Omental fat pad (tissue), 4 donors: Measurements from ENCODE around the gene KLF2. TPM values are rescaled to one million over a fixed set of nuclear protein-coding genes. Genes with fewer than 3 reads are reported as not detected.
A peak's percentile ranks its signal among the peaks of the same experiment; 100 is the strongest.
"Not testable (repeated sequence)": the region's sequence is repeated elsewhere in the genome, so short reads cannot be mapped to it uniquely, and the experiment has no call there.

ENCODE experiments used
- ATAC-seq: fragments of 150-250 bp; one replicate; pipeline ENCODE4 v1.9.1; 2016; ENCODE audit warnings: mild to moderate bottlenecking, moderate library complexity; ENCODE audit not compliant: low FRiP score
- DNase-seq: peaks from one replicate; pipeline ENCODE4 v3.0.0-alpha.2; 2019; ENCODE audit warnings: low spot score
- total RNA-seq, 4 donors: library from RNA; depleted of rRNA; stranded (reverse); fragments of >200 nt; gene quantifications; one replicate each; pipeline ENCODE4 v1.1.0, GENCODE V29; 2016
- TF ChIP-seq, protein P1 (sequence below), 3 donors: fragments of 450-650 bp; IDR thresholded peaks; one replicate each; pipeline ENCODE4 v1.5.1; 2016 to 2017; ENCODE audit warnings: antibody characterized with exemption in 3 of 3, mild to moderate bottlenecking in 3 of 3, moderate library complexity in 2 of 3

KLF2 gene
- total RNA-seq = 100 to 1,000 TPM in 2 of 4 donors, 10 to 100 TPM in 2; 61.1 to 160 (median 85.9) TPM

DNA sequence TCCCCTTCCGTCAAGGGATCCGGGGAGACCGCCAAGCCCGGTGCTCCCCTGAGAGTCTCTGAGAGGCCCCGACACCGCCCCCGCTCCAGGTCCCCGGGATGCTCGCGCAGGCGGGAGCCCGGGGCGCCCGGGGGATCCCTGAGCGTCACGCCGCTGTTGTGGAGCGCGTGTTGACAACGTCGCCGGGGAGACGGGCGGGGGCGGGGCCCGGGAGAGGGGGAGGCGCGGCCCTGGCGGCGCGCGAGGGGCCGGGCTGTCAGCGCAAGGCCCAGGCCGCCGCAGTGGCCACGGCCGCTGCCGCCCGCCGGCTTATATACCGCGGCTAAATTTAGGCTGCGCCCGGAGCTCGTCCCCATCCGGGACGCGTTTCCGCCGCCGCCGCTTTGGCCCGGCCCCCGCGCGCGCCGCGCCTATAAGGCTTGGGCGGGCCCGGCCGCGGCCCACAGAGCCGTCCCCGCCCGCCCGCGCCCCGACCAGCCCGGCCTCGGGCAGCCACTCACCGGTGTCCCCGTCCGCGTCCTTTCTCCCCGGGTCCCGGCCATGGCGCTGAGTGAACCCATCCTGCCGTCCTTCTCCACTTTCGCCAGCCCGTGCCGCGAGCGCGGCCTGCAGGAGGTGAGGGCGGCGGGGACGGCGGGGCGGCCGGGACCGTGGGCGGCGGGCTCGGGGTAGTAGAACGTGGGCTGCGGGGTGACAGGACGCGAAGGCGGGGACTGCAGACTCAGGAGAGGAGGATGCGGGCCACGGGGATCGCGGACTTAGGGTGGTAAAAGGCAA, at the start of gene KLF2:
Gene KLF2, plus strand, starts transcription at position 443 of the 777 bp plus-strand sequence. Its CDS starts 98 bp downstream, at position 541.
- DNase-seq (peak; percentile 81), ATAC-seq (peak; percentile 78)
- TF ChIP-seq, protein P1, sequence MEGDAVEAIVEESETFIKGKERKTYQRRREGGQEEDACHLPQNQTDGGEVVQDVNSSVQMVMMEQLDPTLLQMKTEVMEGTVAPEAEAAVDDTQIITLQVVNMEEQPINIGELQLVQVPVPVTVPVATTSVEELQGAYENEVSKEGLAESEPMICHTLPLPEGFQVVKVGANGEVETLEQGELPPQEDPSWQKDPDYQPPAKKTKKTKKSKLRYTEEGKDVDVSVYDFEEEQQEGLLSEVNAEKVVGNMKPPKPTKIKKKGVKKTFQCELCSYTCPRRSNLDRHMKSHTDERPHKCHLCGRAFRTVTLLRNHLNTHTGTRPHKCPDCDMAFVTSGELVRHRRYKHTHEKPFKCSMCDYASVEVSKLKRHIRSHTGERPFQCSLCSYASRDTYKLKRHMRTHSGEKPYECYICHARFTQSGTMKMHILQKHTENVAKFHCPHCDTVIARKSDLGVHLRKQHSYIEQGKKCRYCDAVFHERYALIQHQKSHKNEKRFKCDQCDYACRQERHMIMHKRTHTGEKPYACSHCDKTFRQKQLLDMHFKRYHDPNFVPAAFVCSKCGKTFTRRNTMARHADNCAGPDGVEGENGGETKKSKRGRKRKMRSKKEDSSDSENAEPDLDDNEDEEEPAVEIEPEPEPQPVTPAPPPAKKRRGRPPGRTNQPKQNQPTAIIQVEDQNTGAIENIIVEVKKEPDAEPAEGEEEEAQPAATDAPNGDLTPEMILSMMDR (IDR thresholded peaks at IDR 0.05) = no peak

DNA sequence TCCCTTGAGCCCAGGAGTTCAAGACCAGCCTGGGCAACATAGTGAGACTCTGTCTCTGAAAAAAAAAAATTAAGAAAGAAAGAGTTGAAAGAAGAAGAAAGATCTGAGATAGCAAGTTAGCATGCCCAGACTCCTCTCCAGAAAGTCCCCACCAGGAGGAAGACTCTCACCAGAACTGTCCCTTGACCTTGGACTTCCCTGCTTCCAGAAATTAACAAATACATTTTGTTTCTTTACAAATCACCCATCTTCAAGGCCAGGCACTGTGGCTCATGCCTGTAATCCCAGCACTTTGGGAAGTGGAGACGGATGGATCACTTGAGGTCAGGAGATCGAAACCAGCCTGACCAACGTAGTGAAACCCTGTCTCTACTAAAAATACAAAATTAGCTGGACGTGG, 44.3 kb upstream of the KLF2 start:
- no peak for ATAC-seq
- DNase-seq = no peak
- TF ChIP-seq, protein P1 (IDR thresholded peaks at IDR 0.05) = no peak

DNA sequence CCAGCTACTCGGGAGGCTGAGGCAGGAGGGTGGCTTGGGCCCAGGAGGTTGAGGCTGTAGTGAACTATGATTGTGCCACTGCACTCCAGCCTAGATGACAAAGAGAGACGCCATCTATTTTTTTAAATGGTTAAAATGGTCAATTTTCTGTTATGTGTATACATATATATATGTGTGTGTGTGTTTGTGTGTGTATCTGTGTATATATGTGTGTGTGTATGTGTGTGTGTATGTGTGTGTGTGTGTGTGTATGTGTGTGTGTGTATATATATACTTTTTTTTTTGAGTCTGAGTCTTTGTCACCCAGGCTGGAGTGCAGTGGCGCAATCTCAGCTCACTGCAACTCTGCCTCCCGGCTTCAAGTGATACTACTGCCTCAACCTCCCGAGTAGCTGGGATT, 42.9 kb upstream of the KLF2 start:
- ATAC-seq (no peak), DNase-seq (no peak)
- TF ChIP-seq, protein P1 (IDR thresholded peaks at IDR 0.05) = no peak

DNA sequence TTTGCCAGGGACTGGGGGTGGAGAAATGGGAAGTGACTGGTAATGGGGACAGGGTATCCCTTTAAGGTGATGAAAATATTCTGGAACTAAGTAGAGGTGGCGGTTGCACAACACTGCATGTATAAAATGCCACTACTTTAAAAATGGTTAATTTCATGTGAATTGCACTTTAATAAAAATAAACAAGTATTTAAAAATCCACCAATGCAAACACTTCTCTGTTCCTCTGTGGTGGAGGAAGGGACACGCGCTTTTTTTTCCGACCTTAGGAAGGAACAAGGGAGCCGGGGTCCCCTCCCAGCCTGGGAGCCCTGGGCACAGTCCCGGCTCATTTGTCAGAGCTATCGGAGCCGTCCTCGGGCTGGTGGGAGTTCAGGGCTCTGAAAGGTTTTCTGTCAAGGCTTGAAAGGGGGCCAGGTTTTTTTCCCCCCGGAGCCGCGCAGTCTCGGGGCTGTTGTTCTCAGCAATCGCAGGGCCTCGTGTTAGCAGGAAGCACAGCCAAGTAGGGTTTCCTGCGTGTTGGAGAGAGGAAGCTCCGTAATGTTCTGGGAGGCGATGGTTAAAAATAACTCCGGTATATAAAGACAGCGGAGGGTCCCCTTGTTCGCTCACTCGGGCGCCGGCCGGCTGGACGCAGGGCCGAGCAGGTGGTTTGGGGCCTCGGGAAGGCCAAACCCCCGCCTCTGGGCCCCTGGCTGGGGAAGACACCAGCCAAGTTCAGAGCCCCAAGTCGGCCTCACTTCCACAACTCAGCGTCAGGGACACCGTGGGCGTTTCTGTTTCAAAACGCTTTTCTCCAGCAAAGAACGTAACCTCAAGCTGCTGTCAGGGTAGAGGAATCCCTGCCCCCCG, 41.2 kb upstream of the KLF2 start:
- ATAC-seq = peak; percentile 70
- TF ChIP-seq, protein P1 (IDR thresholded peaks at IDR 0.05) = no peak

DNA sequence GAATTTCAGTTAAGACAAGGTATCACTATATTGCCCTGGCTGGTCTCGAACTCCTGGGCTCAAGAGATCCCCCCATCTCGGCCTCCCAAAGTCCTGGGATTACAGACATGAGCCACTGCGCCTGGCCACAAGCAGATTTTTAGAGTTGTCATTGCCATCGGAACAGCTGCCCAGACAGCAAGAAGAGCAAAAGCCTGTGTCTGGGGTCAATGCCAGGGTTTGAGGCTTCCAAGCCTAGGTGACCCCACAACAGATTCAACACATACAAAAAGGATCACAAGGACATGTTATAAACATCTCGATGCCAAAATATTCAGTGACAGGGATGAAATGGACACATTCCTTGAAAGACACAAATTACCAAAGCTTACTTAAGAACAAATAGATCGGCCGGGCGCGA, 40.1 kb upstream of the KLF2 start:
- DNase-seq (no peak), ATAC-seq (no peak)
- TF ChIP-seq, protein P1 (IDR thresholded peaks at IDR 0.05) = no peak

More for the DNA sequence above, 41.2 kb upstream of the KLF2 start:
- DNase-seq = peak; percentile 58

DNA sequence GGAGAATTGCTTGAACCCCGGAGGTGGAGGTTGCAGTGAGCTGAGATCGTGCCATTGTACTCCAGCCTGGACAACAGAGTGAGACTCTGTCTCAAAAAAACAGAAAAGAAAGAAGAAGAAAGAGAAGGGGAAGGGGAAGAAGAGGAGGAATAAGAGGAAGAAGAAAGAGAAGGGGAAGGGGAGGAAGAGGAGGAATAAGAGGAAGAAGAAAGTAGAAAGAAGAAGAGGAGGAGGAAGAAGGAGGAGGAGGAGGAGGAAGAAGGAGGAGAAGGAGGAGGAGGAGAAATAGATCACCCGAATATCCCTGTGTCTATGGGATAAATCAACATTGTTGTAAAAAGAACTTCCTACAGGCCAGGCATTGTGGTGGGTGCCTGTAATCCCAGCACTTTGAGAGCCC, 39.5 kb upstream of the KLF2 start:
- DNase-seq, ATAC-seq: not testable (repeated sequence)

DNA sequence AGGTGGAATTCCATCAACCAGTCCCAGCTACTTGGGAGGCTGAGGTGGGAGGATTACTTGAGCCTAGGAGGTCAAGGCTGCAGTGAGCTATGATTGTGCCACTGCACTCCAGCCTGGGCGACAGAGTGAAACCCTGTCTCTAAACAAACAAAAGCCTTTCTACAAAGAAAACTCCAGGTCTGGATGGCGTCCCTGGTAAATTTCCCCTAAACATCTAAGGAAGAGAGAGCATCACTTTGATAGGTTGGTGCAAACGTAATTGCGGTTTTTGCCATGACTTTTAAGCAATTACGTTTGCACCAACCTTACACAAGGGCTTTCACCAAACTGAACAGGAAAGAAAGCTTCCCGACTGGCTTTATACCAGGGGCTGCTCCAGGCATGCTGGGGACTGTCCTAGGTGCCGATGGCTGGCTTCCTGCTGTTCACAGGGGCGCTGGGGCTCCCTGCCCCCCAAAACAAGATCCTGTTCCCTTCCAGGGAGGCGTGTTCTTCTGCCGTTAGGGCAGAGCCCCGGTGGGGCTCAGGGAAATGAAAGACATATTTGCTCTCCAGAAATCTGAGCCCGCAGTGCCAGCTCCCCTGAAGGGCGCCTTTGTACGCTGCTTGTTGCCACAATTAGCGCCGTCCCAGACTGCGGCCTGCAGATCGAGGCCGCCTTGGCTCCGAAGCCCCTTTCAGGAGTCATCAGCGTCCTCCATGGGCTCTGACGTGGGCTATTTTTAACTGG, 38.7 kb upstream of the KLF2 start:
- TF ChIP-seq, protein P1 (IDR thresholded peaks at IDR 0.05) = no peak
- DNase-seq (no peak), ATAC-seq (no peak)
